ENCODE results near the gene KCNT1. TPM values are rescaled to one million over a fixed set of nuclear protein-coding genes. Genes with fewer than 3 reads are reported as not detected.

KCNT1 gene
- total RNA-seq (2021) = not detected in 2 replicates
- not detected for Bru-seq, nascent RNA
- not detected for BruChase-seq, experiment 1, labeled RNA remaining after a 2-hour chase
- BruChase-seq, experiment 2, labeled RNA remaining after a 6-hour chase = percentile 1 among the genes with signal in this experiment
- long read RNA-seq = 0 reads

DNA sequence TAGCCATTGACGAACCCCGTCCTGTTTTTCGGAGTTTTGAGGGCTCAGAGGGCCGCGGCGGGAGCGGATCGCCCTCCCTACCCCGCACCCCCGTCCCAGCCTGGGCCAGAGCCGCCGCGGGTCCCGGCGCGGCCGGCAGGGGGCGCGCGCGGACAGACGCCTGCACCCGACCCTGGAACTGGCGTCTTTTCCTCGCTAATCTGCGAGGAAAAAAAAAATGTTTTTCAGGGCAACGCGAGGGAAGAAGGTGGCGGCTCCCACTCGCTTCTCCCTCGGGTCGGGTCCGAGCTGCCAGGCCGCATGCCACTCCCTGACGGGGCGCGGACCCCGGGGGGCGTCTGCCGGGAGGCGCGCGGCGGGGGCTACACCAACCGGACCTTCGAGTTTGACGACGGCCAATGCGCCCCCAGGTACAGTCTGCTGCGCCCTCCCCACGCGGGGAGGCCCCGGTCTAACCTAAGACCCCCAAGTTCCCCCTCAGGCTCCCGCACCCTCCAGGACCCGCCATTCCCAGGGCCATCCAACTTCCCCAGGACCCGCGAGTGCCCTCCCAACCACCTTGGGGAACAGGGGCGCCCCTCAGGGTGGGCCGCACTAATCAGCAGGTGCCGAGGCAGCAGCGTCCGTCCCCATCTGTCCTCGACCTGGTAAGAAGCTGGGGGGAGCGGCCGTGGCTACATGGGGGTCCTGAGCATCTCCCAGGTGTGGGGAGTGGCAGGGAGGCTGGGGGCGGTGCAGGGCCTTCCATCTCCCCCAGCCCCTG, at the start of gene KCNT1:
TSS of gene KCNT1 (plus strand) at position 227 of the 763 bp plus-strand sequence. CDS start at position 301, 74 bp downstream.
- no peaks in the 10 kb centered on the region for H4K20me1 ChIP-seq (ENCODE audit: insufficient read depth)
- no TSS peak for BruUV-seq (replicated peaks)
- H3K9me3 ChIP-seq (ENCODE audit: insufficient read depth, low read depth) = no peaks in the 10 kb centered on the region
- H3K27me3 ChIP-seq (ENCODE audit: insufficient read depth, low read depth) = peaks cover 85% of the 10 kb centered on the region
- H3K4me2 ChIP-seq = no peak within 1 kb of the TSS
- POLR2A ChIA-PET (ENCODE audit: unreplicated experiment) = no interaction called here
- TF ChIP-seq EZH2 (IDR thresholded peaks at IDR 0.05; ENCODE audit: low read depth) = peak; percentile 60; the same call in 1 of the 2 replicates
- TF ChIP-seq, protein P1, sequence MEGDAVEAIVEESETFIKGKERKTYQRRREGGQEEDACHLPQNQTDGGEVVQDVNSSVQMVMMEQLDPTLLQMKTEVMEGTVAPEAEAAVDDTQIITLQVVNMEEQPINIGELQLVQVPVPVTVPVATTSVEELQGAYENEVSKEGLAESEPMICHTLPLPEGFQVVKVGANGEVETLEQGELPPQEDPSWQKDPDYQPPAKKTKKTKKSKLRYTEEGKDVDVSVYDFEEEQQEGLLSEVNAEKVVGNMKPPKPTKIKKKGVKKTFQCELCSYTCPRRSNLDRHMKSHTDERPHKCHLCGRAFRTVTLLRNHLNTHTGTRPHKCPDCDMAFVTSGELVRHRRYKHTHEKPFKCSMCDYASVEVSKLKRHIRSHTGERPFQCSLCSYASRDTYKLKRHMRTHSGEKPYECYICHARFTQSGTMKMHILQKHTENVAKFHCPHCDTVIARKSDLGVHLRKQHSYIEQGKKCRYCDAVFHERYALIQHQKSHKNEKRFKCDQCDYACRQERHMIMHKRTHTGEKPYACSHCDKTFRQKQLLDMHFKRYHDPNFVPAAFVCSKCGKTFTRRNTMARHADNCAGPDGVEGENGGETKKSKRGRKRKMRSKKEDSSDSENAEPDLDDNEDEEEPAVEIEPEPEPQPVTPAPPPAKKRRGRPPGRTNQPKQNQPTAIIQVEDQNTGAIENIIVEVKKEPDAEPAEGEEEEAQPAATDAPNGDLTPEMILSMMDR (conservative IDR thresholded peaks at IDR 0.05) = peak; percentile 71
- no peaks in the 10 kb centered on the region for H3K4me1 ChIP-seq (replicated peaks; ENCODE audit: insufficient read depth)
- H3K36me3 ChIP-seq (ENCODE audit: low read depth) = no peaks in the 10 kb centered on the region
- no peaks in the 10 kb centered on the region for H3K79me2 ChIP-seq (ENCODE audit: low read depth)
- H3K4me3 ChIP-seq = no peak within 1 kb of the TSS
- peak in 1 of 2 experiments; percentile 58 for DNase-seq
- H3K9me2 ChIP-seq (ENCODE audit: insufficient read depth) = no peaks in the 10 kb centered on the region
- H3K27ac ChIP-seq = no peak within 1 kb of the TSS
- H3F3A ChIP-seq (ENCODE audit: insufficient read depth, low read depth) = no peaks in the 10 kb centered on the region
- intact Hi-C loops (cut with micrococcal nuclease; ENCODE audit: unreplicated experiment) = no loop called here
- CTCF ChIA-PET = no interaction called here
- no peak within 1 kb of the TSS for H2AFZ ChIP-seq

DNA sequence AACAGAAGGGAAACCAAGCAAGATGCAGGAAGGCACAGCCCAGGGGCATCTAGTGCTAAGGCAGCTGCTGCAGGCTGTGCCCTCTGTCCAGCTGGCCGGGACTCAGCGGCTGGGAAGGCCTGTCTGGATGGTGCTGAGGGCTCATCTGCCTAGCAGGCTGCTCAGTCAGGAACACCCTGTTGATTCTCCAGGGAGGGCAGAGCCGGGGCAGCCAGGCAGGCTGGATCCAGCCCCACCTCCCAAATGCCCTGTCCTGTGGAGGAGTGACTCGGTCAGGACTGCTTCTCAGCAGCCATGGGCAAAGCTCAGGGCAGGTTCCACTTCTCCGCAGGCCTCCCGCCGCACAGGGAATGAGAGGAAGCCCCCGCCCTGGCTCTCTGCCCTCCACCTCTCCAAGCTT, 46.7 kb upstream of the KCNT1 start:
- Histone ChIP-seq H2AFZ (no peak overlapping the region), H3F3A (ENCODE audit: insufficient read depth, low read depth) (no peaks in the 10 kb centered on the region), H4K20me1 (ENCODE audit: insufficient read depth) (no peaks in the 10 kb centered on the region), H3K27ac (no peak overlapping the region), H3K9me3 (ENCODE audit: insufficient read depth, low read depth) (no peaks in the 10 kb centered on the region), H3K27me3 (ENCODE audit: insufficient read depth, low read depth) (peaks cover 87% of the 10 kb centered on the region), H3K79me2 (ENCODE audit: low read depth) (no peaks in the 10 kb centered on the region), H3K4me1 (replicated peaks; ENCODE audit: insufficient read depth) (no peaks in the 10 kb centered on the region), H3K36me3 (ENCODE audit: low read depth) (no peaks in the 10 kb centered on the region), H3K9me2 (ENCODE audit: insufficient read depth) (no peaks in the 10 kb centered on the region), H3K4me2 (no peak overlapping the region), H3K4me3 (no peak overlapping the region)
- ChIA-PET POLR2A (ENCODE audit: unreplicated experiment) (no interaction called here), CTCF (no interaction called here)
- intact Hi-C loops (cut with micrococcal nuclease; ENCODE audit: unreplicated experiment) = no loop called here
- no peak for DNase-seq
- TF ChIP-seq, protein P1 (conservative IDR thresholded peaks at IDR 0.05) = no peak
- TF ChIP-seq EZH2 (IDR thresholded peaks at IDR 0.05; ENCODE audit: low read depth) = no peak
- no TSS peak for BruUV-seq (replicated peaks)

DNA sequence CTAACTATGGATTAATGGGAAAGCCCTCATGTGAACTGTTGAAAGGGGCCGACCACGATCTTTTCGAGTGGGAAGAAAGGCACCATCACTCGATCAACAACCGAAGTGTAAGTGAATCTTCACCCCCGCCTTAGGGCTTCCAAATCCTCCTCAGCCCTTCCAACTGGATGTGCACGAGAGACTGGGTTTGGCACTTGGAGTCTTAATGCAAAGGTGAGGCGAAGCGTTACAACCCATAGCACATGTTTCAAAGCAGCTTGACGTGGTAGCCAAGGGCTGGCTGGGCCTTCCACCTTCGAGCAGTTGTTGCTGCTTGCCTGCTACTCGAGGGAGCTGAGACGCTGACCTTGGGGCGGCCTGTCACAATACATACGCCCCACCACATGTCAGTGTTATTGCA, 44.6 kb upstream of the KCNT1 start:
- H3K27me3 ChIP-seq (ENCODE audit: insufficient read depth, low read depth) = peaks cover 98% of the 10 kb centered on the region
- POLR2A ChIA-PET (ENCODE audit: unreplicated experiment) = interaction anchor here (0.7 kb wide), 1 partner anchor 11 kb away, joined by 3 read pairs; no protein-coding TSS in a partner anchor
- H3K27ac ChIP-seq = no peak overlapping the region
- no peak overlapping the region for H2AFZ ChIP-seq
- H3K4me2 ChIP-seq = no peak overlapping the region
- H3K9me3 ChIP-seq (ENCODE audit: insufficient read depth, low read depth) = no peaks in the 10 kb centered on the region
- no peak overlapping the region for H3K4me3 ChIP-seq
- no TSS peak for BruUV-seq (replicated peaks)
- H4K20me1 ChIP-seq (ENCODE audit: insufficient read depth) = no peaks in the 10 kb centered on the region
- CTCF ChIA-PET = no interaction called here
- H3K36me3 ChIP-seq (ENCODE audit: low read depth) = no peaks in the 10 kb centered on the region
- no peaks in the 10 kb centered on the region for H3K4me1 ChIP-seq (replicated peaks; ENCODE audit: insufficient read depth)
- TF ChIP-seq EZH2 (IDR thresholded peaks at IDR 0.05; ENCODE audit: low read depth) = no peak
- TF ChIP-seq, protein P1 (conservative IDR thresholded peaks at IDR 0.05) = no peak
- H3K79me2 ChIP-seq (ENCODE audit: low read depth) = no peaks in the 10 kb centered on the region
- H3K9me2 ChIP-seq (ENCODE audit: insufficient read depth) = no peaks in the 10 kb centered on the region
- no peak for DNase-seq
- no peaks in the 10 kb centered on the region for H3F3A ChIP-seq (ENCODE audit: insufficient read depth, low read depth)
- intact Hi-C loops (cut with micrococcal nuclease; ENCODE audit: unreplicated experiment) = no loop called here
